ENCODE data around the gene CLHC1.
"Not testable (repeated sequence)": the region's sequence is repeated elsewhere in the genome, so short reads cannot be mapped to it uniquely, and the experiment has no call there.

Gene CLHC1

DNA sequence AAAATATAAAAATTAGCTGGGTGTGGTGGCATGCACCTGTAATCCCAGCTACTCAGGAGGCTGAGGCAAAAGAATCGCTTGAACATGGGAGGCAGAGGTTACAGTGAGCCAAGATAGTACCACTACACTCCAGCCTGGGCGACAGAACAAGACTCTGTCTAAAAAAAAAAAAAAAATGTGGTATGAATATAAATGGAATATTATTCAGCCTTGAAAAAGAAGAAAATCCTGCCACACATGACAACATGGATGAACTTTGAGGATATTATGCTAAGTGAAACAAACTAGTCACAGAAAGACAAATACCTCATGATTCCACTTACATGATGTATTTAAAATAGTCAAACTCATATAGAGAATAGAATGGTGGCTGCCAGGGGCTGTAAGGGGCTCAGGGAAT lies 88.4 kb downstream of the CLHC1 start:
- not testable (repeated sequence) for H3K9me3 Mint-ChIP-seq; H3K27me3 Mint-ChIP-seq (ENCODE audit: low read depth); H3K4me3 Mint-ChIP-seq; H3K36me3 Mint-ChIP-seq (ENCODE audit: low read depth); H3K27ac Mint-ChIP-seq
- peaks cover 17% of the 10 kb centered on the region for H3K4me1 Mint-ChIP-seq (ENCODE audit: low read depth)

DNA sequence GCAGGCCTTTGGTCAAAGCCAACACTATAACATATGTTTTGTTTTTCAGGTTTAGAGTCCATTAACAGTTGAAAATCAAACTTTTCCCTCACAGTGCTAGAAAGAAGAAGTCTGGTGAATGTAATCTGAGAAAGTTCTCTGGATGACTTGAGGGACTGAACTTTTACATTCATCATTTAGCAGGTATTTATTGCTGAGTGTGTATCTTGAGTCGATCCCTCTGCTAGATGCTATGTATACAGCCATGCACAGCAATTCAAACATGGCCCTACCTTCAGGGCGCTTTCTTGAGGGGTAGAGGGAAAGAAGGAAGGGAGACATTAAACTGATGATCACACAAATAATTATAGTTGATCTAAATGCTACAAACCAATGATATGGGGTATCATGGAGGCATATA lies 89.6 kb downstream of the CLHC1 start:
- peaks cover 17% of the 10 kb centered on the region for H3K4me1 Mint-ChIP-seq (ENCODE audit: low read depth)
- H3K27me3 Mint-ChIP-seq (ENCODE audit: low read depth), result no peaks in the 10 kb centered on the region
- peaks cover 4% of the 10 kb centered on the region for H3K9me3 Mint-ChIP-seq
- peaks cover 3% of the 10 kb centered on the region for H3K36me3 Mint-ChIP-seq (ENCODE audit: low read depth)
- no peak overlapping the region for H3K4me3 Mint-ChIP-seq
- H3K27ac Mint-ChIP-seq, result no peak overlapping the region

DNA sequence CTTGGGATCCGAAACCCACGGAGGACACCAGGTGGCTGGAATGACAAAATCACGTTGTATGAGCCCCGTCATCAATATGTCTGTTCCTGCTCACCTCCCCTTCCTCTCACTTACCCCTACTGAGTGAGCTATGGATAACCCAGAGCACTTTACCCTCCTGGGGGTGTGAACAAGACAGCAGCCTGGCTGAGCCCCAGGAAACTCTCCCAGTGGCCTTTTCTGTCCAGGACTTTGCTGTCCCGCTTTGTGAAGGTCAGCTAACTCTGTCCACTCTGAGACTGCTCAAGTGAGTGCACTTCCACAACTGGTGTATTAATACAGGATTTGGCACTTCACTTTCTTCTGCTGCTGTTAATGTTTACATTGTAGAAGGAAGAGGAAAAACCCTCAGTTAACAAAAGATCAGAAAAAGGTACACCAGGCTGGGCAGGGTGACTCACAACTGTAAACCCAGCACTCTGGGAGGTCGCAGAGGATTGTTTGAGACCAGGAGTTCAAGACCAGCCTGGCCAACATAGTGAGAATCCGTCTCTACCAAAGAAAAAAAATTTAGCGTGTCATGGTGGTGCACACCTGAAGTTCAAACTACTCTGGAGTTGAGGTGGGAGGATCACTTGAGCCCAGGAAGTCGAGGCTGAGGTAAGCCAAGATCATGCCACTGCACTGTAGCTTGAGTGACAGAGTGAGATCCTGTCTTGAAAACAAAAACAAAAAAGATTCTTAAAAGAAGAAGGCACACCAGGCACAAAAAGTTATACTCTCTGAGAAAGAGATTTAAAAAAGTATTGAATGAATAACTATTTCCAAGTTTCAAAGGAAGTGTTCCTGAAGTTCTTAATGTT lies 90.3 kb downstream of the CLHC1 start:
- H3K27me3 Mint-ChIP-seq (ENCODE audit: low read depth), result no peaks in the 10 kb centered on the region
- peak overlapping the region; percentile 58 for H3K27ac Mint-ChIP-seq
- H3K36me3 Mint-ChIP-seq (ENCODE audit: low read depth), result peaks cover 3% of the 10 kb centered on the region
- H3K9me3 Mint-ChIP-seq, result peaks cover 4% of the 10 kb centered on the region
- H3K4me3 Mint-ChIP-seq, result no peak overlapping the region
- peaks cover 20% of the 10 kb centered on the region for H3K4me1 Mint-ChIP-seq (ENCODE audit: low read depth)

DNA sequence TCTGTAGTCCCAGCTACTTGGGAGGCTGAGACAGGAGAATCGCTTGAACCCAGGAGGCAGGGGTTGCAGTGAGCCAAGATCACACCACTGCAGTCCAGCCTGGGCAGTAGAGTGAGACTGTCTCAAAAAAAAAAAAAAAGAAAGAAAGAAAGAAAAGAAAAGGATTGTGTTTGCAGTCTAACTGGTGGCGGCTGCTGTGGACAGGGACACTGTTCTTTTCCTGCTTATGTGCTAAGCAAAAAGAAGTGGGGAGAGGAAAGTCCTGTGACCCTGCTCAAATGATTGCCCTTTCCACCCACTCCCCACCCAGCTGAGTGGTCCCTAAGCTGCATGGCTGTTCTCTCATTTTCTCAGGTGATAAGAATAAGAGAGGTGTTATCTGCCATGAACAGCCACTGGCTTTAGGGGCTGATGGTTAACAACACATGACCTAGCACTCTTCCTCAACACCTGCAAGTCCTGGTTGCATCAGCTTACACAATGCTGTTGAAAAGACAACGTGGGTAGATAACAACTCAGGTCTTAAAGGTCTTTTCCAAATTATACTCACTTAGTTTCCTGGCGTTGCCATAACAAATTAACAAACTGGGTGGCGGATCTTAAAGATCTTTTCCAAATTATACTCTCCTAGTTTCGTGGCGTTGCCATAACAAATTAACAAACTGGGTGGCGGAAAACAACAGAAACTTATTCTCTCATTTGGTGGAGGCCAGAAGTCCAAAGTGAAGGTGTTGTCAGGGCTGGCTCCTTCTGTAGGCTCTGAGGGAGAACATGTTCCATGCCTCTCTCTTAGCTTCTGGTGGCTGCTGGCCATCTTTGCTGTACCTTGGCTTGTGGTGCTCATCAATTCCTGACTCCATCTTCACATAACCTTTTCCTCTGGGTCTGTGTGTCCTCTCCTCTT lies 91.5 kb downstream of the CLHC1 start:
- Mint-ChIP-seq H3K4me3 (no peak overlapping the region), H3K27me3 (ENCODE audit: low read depth) (no peaks in the 10 kb centered on the region), H3K27ac (peak overlapping the region; percentile 6), H3K9me3 (peaks cover 4% of the 10 kb centered on the region), H3K36me3 (ENCODE audit: low read depth) (peaks cover 3% of the 10 kb centered on the region), H3K4me1 (ENCODE audit: low read depth) (peaks cover 20% of the 10 kb centered on the region)

DNA sequence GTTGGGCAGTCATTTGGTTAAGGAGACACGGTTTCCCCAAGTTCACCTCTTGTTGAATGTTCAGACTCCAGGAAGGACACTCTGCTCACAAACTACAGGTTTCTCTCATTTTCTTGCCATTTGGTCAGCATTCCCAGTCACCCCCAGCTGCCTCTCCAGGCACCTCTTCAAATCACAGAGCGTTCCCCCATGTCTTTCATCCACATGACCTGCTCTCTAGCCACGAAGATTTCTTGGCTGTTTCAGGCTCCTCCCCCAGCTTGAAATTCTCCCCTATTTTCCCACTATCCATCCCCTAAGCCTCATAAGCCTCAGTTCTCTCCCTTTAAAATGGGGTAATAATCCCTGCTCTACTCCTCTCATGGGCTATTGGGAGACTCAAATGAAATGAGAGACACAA lies 92.8 kb downstream of the CLHC1 start:
- H3K4me1 Mint-ChIP-seq (ENCODE audit: low read depth), result peaks cover 25% of the 10 kb centered on the region
- H3K9me3 Mint-ChIP-seq, result peaks cover 4% of the 10 kb centered on the region
- H3K36me3 Mint-ChIP-seq (ENCODE audit: low read depth), result peaks cover 3% of the 10 kb centered on the region
- H3K4me3 Mint-ChIP-seq, result no peak overlapping the region
- no peak overlapping the region for H3K27ac Mint-ChIP-seq
- H3K27me3 Mint-ChIP-seq (ENCODE audit: low read depth), result no peaks in the 10 kb centered on the region

DNA sequence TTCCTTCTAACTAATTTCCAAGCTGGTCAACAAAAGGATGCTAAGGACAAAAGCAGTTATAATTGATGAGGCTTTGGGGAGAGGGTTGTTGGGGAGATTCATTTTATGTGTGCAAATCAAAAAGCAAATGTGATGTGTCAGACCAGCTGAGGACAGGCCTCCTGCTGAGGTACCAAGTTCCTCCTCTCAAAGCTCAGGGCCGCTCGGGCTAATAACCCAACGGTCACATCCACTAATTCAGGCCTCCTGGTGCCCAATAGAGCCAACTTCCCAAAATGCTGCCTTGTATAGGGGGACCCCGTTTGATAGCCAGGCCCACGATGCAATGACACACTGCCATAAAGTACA lies 93.2 kb downstream of the CLHC1 start:
- H3K4me3 Mint-ChIP-seq, result no peak overlapping the region
- H3K36me3 Mint-ChIP-seq (ENCODE audit: low read depth), result peaks cover 3% of the 10 kb centered on the region
- peaks cover 4% of the 10 kb centered on the region for H3K9me3 Mint-ChIP-seq
- H3K27me3 Mint-ChIP-seq (ENCODE audit: low read depth), result no peaks in the 10 kb centered on the region
- peaks cover 30% of the 10 kb centered on the region for H3K4me1 Mint-ChIP-seq (ENCODE audit: low read depth)
- no peak overlapping the region for H3K27ac Mint-ChIP-seq

DNA sequence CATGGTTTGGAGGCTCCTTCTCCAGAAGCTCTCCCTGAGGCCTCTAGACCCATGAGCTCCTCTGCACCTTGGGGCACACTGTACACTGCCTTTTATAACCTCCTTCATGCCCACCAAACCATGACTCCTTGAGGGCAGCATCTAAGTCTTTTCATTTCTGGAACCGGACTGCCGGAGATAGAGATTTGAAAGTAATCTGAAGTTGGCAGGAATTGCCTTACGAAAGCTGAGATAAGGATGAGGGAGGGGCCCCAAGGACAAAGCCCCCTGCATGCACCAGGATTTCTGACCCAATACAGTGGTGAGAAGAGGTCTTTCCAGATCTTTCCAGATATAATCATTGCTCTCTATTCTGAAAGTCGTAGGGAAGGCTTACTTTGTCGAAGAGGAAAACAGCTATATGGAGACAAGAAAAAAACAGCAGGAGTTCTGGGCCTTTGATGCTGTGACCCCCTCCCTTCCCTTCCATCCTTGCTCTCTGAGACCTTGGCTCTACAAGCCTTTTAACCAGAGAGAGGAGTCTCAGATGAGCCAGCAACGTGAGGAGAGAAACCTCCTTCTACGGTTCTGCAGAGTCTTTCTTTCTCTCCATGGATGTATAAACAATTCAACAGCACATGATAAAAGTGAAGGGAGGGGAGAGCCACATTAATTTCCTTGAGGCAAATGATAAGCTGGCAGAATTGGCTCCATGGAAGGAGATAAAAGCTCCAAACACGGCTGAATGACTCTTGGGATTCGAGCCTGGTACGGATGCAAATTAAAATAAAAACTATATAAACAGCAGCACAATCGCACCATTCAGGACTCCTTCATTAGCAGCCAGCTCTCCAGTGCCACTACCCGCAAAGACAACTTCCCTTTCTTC lies 93.8 kb downstream of the CLHC1 start:
- H3K4me1 Mint-ChIP-seq (ENCODE audit: low read depth), result peaks cover 36% of the 10 kb centered on the region
- no peak overlapping the region for H3K27ac Mint-ChIP-seq
- peaks cover 4% of the 10 kb centered on the region for H3K36me3 Mint-ChIP-seq (ENCODE audit: low read depth)
- H3K4me3 Mint-ChIP-seq, result no peak overlapping the region
- peaks cover 8% of the 10 kb centered on the region for H3K9me3 Mint-ChIP-seq
- H3K27me3 Mint-ChIP-seq (ENCODE audit: low read depth), result no peaks in the 10 kb centered on the region

DNA sequence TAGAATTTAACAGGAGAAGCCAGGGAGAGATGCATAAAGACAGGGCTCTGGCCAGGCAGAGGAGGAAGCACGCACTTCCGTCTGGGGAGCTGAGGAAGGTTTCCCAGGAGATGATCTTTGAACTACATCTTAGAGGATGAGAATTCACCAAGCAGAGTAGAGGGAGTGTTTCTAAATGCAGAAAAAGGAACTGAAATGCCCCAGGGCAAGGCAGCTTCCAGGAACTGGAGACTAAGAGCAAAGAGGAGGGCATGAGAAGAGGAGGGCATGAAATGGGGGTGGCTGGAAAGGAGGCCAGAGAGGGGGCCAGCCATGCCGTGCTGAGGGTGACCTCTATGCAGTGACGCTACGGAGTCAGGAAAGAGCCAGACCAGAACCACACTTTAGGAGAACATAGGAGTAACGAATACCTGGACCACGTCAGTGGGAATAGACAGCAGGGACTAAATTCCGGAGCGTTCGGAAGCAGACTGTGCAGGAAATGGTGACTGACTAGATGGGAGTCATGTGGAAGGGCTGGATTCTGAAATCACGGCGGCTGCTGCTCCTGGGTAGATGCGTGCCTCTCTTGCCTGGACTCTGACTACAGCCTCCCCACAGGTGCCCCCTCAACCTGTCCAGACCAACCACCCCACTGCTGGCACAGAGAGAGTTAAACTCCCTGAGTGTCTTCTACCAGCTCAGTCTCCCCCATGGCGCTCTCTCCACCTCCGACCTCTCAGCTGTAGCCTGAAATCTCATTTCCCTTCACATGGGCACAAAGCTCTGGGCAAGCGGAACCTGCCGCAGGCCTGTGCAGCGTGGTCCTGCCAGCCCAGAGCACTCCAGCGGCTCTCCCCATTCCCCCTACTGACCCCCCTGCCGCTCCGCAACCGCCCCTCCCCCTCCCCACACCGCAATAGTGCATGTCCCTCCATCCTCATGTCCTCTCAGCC lies 94.8 kb downstream of the CLHC1 start:
- no peak overlapping the region for H3K27ac Mint-ChIP-seq
- no peak overlapping the region for H3K4me3 Mint-ChIP-seq
- H3K9me3 Mint-ChIP-seq, result peaks cover 9% of the 10 kb centered on the region
- peaks cover 33% of the 10 kb centered on the region for H3K4me1 Mint-ChIP-seq (ENCODE audit: low read depth)
- H3K27me3 Mint-ChIP-seq (ENCODE audit: low read depth), result no peaks in the 10 kb centered on the region
- peaks cover 4% of the 10 kb centered on the region for H3K36me3 Mint-ChIP-seq (ENCODE audit: low read depth)

DNA sequence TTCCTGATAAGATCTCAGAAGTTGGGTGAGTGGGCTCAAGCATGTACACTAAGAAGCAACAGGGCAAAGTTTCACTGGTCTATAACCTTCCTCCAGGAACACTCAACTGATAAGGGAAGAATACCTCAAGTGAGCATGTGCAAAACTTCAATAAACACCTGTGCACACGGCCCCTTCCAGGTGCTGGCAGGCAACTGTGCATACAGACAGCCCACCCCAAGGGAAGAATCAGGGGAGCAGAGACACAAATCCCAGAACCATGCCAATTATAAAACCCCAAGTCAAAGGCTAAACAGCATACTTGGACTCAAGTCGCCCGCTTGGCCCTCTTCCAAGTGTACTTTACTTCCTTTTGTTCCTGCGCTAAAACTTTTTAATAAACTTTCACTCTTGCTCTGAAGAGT lies 96.0 kb downstream of the CLHC1 start:
- H3K36me3 Mint-ChIP-seq (ENCODE audit: low read depth), result peaks cover 4% of the 10 kb centered on the region
- H3K9me3 Mint-ChIP-seq, result peaks cover 5% of the 10 kb centered on the region
- peaks cover 25% of the 10 kb centered on the region for H3K4me1 Mint-ChIP-seq (ENCODE audit: low read depth)
- no peak overlapping the region for H3K27ac Mint-ChIP-seq
- no peaks in the 10 kb centered on the region for H3K27me3 Mint-ChIP-seq (ENCODE audit: low read depth)
- no peak overlapping the region for H3K4me3 Mint-ChIP-seq

DNA sequence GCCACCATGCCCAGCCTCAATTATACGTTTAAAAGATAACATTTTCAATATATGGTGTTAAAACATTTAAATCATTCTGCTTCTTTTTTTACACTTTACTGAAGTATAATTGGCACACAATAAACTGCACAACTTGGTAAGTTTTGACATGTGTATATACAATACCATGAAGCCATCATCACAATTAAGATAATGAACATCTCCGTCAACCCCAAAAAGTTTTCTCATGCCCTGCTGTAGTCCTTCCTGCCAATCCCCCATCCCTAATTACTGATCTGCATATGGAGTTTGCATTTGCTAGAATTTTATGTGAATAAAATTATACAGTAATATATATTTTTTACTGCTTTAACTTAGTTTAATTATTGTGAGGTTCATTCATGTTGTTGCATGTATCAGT lies 96.6 kb downstream of the CLHC1 start:
- Mint-ChIP-seq H3K27ac (no peak overlapping the region), H3K9me3 (peaks cover 5% of the 10 kb centered on the region), H3K27me3 (ENCODE audit: low read depth) (no peaks in the 10 kb centered on the region), H3K4me3 (no peak overlapping the region), H3K36me3 (ENCODE audit: low read depth) (peaks cover 4% of the 10 kb centered on the region), H3K4me1 (ENCODE audit: low read depth) (peaks cover 20% of the 10 kb centered on the region)

DNA sequence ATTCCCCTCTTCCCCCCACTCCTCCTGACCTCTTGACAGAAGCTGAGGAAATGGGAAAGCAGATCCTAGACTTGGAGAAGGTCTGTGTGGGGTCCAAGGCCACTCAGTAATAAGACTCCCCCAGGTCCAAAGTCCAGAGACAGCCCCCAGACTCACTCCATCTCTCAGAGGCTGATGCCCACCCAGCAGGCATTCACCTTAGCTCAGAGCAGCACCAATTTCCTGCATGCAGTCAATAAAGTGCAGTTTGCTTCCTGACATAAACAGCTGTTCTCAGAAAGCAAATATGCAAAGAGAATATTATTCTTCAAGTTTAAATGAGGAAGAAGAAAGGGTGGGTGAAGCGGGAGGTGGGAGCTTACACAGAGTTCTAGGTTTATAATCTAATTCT lies 97.8 kb downstream of the CLHC1 start:
- Mint-ChIP-seq H3K27ac (peak overlapping the region; percentile 95), H3K27me3 (ENCODE audit: low read depth) (no peaks in the 10 kb centered on the region), H3K4me1 (ENCODE audit: low read depth) (peaks cover 20% of the 10 kb centered on the region), H3K4me3 (peak overlapping the region; percentile 73), H3K36me3 (ENCODE audit: low read depth) (peaks cover 4% of the 10 kb centered on the region), H3K9me3 (peaks cover 5% of the 10 kb centered on the region)

DNA sequence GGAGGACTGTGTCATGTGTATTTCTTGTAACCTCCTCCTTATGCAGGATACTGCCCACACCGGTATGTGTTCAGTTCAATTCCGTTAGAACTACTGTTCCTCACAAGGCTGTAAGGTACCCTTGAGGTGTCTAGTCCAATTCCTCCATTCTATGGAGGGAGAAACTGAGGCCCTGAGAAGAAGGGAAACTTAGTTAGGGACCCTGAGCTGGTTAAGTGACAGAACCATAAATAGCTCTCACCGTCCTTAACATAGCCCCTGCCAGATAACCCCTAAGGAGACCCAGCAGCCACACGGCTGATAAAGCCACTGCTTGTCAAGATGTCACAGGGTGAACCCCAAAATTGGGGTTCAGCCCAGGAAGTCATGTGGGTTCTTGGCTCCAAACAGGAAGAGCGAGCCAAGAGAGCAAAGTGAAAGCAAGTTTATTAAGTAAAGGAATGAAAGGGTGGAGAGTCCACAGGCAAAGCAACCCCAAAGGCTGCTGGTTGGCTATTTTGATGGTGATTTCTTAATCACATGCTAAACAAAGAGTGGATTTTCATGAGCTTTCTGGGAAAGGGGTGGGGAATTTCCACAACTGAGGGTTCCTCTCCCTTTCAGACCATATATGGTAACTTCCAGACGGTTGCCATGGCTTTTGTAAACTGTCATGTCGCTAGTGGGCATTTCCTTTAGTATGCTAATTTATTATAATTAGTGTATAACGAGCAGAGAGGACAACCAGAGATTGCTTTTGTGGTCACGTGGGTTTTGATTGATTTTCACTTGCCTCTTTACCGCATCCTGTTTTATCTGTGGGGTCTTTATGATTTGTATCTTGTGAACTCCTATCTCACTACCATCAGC lies 98.4 kb downstream of the CLHC1 start:
- peaks cover 20% of the 10 kb centered on the region for H3K4me1 Mint-ChIP-seq (ENCODE audit: low read depth)
- peaks cover 4% of the 10 kb centered on the region for H3K36me3 Mint-ChIP-seq (ENCODE audit: low read depth)
- H3K9me3 Mint-ChIP-seq, result peaks cover 5% of the 10 kb centered on the region
- peak overlapping the region; percentile 95 for H3K27ac Mint-ChIP-seq
- peak overlapping the region; percentile 73 for H3K4me3 Mint-ChIP-seq
- no peaks in the 10 kb centered on the region for H3K27me3 Mint-ChIP-seq (ENCODE audit: low read depth)

DNA sequence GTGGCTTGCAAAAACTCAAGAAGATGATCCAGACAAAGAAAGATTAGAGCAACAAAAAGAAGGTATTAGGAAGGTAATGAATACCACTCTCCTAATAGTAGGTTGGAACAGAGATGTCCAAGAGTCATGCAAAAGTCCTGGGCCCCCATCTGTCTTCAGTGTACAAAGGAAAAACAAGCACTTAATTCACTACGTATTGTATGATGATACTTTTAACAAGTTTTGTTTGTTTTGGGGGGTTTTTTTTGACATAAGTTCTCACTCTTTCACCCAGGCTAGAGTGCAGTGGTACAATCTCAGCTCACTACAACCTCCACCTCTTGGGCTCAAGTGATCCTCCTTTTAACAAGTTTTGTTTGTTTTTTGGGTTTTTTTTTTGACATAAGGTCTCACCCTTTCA lies 101.2 kb downstream of the CLHC1 start:
- Mint-ChIP-seq H3K4me1 (ENCODE audit: low read depth) (peaks cover 19% of the 10 kb centered on the region), H3K27ac (no peak overlapping the region), H3K27me3 (ENCODE audit: low read depth) (no peaks in the 10 kb centered on the region), H3K36me3 (ENCODE audit: low read depth) (peaks cover 7% of the 10 kb centered on the region), H3K4me3 (no peak overlapping the region), H3K9me3 (peaks cover 10% of the 10 kb centered on the region)
